CD4-positive, alpha-beta T cell treated with Interleukin-4 for 4 hours (primary cell): ENCODE results near the gene ERI3.

ENCODE experiments used
- DNase-seq: peaks from one replicate; pipeline ENCODE4 v3.0.0-alpha.2; 2020

ERI3 gene

GRCh38 chr1:44354840-44355581, at the start of gene ERI3:
TSS of gene ERI3 (minus strand) at chr1:44355257. CDS start at chr1:44355026, 231 bp downstream.
- DNase-seq = peak; percentile 96

GRCh38 chr1:44401256-44402228, 46.5 kb upstream of the ERI3 start:
- DNase-seq = no peak

GRCh38 chr1:44390277-44390676, 35.2 kb upstream of the ERI3 start:
- no peak for DNase-seq

- DNase-seq = no peak
Measured at GRCh38 chr1:44389437-44389836, 34.4 kb upstream of the ERI3 start.

- no peak for DNase-seq
Measured at GRCh38 chr1:44388551-44388950, 33.5 kb upstream of the ERI3 start.

- no peak for DNase-seq
Measured at GRCh38 chr1:44380666-44381177, 25.7 kb upstream of the ERI3 start.

- peak; percentile 37 for DNase-seq
Measured at GRCh38 chr1:44377925-44378784, 23.1 kb upstream of the ERI3 start.

- DNase-seq = no peak
Measured at GRCh38 chr1:44375547-44375946, 20.5 kb upstream of the ERI3 start.

- DNase-seq = no peak
Measured at GRCh38 chr1:44371206-44371605, 16.1 kb upstream of the ERI3 start.

GRCh38 chr1:44368471-44369151, 13.6 kb upstream of the ERI3 start:
- DNase-seq = no peak

- no peak for DNase-seq
Measured at GRCh38 chr1:44367944-44368343, 12.9 kb upstream of the ERI3 start.

- DNase-seq = no peak
Measured at GRCh38 chr1:44366371-44366975, 11.4 kb upstream of the ERI3 start.

GRCh38 chr1:44361478-44361877, 6.4 kb upstream of the ERI3 start:
- no peak for DNase-seq

- DNase-seq = no peak
Measured at GRCh38 chr1:44359234-44359935, 4.3 kb upstream of the ERI3 start.

- DNase-seq = no peak
Measured at GRCh38 chr1:44357710-44358109, 2.7 kb upstream of the ERI3 start.

GRCh38 chr1:44355582-44356305, 687 bp upstream of the ERI3 start:
- DNase-seq = no peak

- no peak for DNase-seq
Measured at GRCh38 chr1:44354268-44354839, 703 bp downstream of the ERI3 start.

GRCh38 chr1:44353604-44354003, 1.5 kb downstream of the ERI3 start:
- no peak for DNase-seq

- no peak for DNase-seq
Measured at GRCh38 chr1:44351289-44351688, 3.8 kb downstream of the ERI3 start.

- DNase-seq = no peak
Measured at GRCh38 chr1:44348061-44348485, 7.0 kb downstream of the ERI3 start.
